ENCODE data around the gene ARHGEF4.

ARHGEF4 gene

DNA sequence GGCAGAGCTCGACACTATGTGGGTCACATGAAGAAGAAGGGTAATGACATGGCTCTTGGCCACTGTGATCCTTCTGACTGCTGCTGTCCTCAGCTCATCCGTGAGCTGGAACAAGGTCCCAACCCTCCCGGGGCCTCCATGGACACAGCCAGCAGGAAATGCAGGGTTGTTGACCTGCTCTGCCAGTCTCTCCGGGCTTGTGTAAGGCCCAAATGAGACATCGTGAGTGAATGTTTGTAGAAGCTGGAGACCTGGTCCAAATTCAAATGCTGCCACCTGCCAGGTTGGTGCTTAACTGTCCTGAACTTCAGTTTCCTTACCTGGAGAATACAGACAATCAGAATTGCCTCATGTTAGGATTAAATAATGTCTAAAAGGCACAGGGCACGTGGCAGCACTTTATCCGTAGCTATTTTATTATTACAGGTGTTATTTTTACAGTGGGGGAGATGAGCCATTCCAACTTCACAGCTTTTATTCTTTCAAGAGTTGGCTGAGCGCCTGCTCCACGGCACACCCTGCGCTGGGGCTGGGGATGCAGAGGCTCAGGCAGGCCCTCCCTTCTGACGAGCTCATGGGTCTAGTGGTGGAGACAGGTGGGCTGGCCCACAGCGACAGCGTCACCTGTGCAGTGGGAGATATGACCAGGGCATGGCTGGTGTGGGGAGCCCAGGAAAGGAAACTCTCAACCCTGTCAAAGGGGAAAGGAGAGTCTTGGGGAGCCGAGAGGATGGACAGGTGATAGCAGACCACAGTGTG, 15.1 kb downstream of the ARHGEF4 start:
- DNase-seq = no peak

GRCh38 chr2:130852521-130853115, 15.9 kb downstream of the ARHGEF4 start:
- no peak for DNase-seq

DNA sequence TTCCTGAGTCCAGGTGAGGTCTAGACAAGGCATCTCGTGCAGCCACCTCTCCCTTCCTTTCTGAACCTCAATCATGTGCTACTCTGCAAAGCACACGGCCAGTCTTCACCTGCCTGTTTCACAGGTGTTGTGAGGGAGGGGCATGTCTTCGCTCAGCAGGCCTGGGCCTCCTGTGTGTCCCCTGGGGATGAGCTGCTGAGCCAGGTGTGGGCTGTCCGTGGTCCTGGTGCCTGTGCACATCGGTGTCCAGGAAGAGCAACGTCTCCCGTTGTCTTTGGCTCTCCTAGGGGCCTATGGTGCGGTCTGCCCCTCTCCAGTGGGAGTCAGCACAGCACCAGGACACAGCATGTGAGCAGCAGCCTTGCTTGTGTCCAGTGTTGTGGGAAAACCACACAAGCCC, 16.7 kb downstream of the ARHGEF4 start:
- DNase-seq = no peak

GRCh38 chr2:130854301-130854700, 17.6 kb downstream of the ARHGEF4 start:
- DNase-seq = no peak

DNA sequence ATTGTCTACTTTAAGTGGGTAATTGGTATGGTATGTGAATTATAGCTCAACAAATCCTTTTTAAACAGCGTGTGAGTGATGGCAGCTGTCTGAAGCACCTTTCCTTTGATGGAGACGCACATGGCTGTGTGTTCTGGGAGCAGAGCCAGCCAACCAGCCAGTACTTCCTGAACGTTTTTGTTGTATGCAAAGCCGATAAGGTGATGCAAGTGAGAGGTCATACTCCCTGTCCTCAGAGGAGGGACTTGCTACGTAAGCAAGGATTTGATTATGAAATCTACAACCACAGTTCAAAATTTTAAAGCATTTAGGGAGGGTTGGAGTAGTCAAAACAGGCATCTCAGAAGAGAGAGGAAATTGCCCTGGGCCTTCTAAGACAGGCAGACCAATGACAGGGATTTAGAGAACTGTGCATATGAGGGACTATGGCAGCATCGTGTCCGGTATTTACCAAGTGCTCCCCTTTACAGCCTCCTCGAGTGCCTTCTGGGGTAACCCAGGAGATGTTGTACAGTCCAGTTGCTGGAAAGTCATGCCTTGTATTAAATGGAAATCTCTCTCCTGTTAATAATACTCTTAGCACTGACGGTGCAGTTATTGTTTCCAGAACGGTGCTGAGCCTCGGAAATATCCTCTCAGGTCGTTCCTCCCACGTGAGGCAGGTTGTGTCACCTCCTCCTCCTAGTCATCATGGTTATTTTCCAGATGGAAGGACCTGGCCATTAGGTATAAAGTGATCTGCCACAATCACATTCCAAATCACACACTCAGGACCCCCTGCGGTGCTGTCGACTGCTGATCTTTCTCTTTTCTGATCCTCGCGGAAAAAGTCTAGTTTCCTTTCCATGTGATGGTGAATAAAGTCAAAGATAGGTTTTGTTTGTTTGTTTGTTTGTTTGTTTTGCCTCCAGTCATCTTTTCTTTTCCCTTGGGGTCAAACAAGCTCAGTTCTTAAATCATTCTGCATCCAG, 28.4 kb downstream of the ARHGEF4 start:
- no peak for DNase-seq

DNA sequence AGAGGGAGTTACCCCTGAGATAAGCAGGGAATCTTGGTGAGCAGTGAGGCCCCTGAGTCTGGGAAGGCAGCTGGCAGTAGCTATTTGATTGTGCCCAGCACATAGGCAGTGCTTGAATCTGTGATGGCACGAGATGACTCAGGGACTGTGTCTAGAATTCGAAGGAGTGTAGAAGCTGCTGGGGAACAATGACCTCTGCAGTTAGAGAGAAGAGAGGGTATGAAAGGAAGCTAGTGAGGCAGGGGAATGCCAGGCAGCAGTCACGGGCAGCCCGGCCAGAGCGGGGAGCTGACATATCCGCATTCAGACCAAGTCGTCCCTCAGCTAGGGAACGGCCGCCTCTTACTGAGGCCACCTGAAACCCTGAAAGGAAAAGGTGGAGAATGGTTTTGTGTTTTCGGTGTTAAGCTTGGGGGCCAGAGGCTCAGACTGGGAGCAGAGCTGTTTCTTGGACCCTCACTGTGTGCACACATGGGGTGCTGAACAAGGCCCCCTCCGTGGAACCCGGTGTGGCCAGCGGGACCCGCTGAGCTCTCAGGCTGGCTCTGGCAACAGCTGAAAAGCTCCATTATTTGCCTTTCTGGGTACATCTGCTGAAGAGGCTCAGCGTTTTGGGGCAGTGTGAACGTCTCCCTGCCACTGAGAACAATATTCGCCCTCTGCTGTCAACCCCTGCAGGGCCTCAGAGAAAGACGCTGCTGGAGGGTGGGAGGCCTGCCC, 32.9 kb downstream of the ARHGEF4 start:
- DNase-seq = no peak

DNA sequence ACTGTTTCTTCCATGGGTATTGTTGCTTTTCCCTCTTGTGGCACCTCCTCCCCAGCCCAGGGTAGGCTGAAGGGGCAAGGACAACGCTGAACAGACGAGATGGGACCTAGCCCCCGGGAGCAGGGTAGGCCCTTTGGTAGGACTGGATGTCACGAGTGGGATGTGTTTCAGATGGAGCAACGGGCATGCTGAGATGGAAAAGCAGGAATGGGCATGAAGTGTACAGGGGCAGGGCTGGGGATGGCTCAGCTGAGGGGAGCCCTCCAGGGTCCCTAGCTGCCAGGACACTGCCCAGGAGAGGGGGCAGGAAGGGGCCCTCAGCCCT, 33.4 kb downstream of the ARHGEF4 start:
- no peak for DNase-seq

DNA sequence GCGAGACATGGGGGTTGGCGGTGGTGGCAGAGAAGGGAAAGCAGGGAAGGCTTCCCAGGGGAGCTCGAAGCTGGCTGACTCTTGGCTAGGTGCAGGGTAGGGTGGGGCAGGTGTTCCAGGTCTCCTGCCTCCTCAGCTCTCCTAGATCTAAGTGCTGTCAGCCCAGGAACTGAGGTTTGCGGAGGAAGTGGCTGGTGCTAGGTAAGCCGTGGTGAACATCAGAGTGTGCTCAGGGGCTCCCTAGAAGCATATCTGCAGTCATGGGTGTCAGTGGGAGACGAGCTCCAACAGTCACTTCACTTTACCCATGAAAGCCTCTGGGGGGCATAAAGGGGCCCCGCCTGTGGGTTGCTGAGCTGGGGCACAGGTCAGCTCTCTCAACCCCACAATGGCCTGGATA, 34.1 kb downstream of the ARHGEF4 start:
- DNase-seq = no peak

GRCh38 chr2:130871843-130872740, 35.4 kb downstream of the ARHGEF4 start:
- DNase-seq = no peak

GRCh38 chr2:130872741-130873125, 36.0 kb downstream of the ARHGEF4 start:
- DNase-seq = no peak

GRCh38 chr2:130873700-130874346, 37.1 kb downstream of the ARHGEF4 start:
- DNase-seq = peak; percentile 69

DNA sequence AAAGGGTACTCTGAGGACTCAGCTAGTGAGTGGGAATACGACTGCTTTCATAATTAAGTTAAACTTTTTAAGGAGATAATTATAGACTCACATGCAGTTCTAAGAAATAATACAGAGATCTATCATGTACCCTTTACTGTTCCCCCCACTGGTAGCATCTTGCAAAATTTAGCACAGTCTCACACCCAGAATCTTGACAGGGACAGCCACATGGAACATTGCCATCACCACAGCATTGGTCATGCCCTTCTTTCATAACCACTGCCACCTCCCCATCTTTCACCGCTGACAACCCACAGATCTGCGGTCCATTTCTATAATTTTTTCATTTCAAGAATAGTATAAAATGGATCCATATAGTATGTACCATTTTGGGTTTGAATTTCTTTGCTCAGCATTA, 37.8 kb downstream of the ARHGEF4 start:
- DNase-seq = no peak

DNA sequence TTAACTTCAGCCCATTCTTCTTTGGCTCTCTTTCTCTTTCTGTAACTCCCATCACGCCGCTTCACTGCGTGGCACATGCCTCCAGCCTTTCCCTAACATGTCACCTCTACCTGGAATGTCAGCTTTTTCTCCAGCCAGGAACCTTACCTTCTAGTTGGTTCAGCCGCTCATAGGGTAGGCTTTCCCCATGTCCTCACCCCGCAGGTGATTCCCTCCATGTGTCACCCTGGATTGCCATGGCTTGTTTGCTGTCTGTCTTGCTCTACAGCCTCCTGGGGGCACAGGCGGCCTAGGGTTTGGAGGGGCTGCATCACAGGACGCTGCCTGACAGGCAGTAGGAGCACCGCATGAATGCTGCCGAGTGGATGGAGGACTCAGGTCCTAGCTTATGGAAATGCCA, 39.2 kb downstream of the ARHGEF4 start:
- DNase-seq = no peak

GRCh38 chr2:130877258-130877657, 40.5 kb downstream of the ARHGEF4 start:
- DNase-seq = no peak

- no peak for DNase-seq
Observed at GRCh38 chr2:130878316-130878715, 41.6 kb downstream of the ARHGEF4 start.

GRCh38 chr2:130878933-130879332, 42.2 kb downstream of the ARHGEF4 start:
- no peak for DNase-seq

- no peak for DNase-seq
Observed at GRCh38 chr2:130882111-130882690, 45.5 kb downstream of the ARHGEF4 start.

GRCh38 chr2:130882991-130883390, 46.3 kb downstream of the ARHGEF4 start:
- no peak for DNase-seq

DNA sequence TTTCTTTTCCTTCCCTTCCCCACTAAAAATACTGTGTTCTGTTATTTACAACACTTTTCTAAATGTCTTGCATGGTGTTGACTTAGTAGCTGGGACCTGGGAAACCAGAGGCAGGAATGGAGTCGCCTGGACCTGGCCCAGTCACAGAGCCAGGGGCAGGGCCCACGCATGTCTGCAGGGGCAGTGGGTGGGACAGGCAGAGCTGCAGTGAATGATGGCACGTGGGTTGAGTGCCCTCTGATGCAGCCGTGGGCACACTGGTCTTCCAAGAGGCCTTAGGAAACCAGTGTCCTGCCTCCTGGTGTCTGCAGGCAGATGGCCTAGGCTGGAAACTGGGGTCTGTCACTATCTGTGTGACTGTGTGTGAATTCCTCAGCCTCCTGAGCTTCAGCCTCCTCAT, 46.8 kb downstream of the ARHGEF4 start:
- no peak for DNase-seq

DNA sequence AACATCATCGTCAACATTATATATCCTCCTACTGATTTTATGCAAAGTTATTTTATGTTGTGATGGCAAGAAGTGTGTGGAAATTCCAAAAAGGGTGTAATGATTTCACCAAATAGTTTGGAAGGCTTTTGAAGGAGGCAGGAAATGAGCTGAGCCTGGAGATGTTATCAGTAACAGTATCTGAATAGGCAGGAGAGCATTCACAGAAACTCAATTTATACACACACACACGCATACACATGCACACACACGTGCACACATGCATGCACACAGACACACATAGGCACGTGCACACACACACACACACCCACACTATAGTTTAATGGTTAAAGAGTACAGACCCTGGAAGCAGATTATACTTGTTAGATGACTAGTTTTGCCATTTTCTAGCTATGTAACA, 47.3 kb downstream of the ARHGEF4 start:
- no peak for DNase-seq

DNA sequence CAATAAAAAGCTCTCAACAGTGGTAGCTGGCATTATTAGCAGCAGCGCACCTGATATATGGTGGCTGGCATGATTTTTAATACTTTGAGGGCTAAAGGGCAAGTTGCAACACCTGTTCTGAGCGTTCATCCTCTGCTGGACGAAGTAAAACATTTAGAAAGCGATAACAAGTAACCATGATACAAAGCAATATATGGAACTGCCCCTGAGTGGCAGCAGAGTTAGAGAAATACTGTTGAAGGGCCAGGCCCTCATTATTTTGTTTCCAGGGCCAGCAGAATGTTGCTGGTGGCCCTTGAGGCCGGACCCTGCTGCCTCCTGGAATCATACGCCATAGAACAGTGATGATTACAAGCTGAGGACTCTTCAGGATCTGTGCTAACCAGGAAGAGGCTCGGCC, 47.8 kb downstream of the ARHGEF4 start:
- no peak for DNase-seq

Measured in CD4-positive, alpha-beta T cell treated with Interleukin-10 for 1 hour (primary cell).